ENCODE measurements around the gene CCDC158.
"Not testable (repeated sequence)": the region's sequence is repeated elsewhere in the genome, so short reads cannot be mapped to it uniquely, and the experiment has no call there.

CCDC158 gene

DNA sequence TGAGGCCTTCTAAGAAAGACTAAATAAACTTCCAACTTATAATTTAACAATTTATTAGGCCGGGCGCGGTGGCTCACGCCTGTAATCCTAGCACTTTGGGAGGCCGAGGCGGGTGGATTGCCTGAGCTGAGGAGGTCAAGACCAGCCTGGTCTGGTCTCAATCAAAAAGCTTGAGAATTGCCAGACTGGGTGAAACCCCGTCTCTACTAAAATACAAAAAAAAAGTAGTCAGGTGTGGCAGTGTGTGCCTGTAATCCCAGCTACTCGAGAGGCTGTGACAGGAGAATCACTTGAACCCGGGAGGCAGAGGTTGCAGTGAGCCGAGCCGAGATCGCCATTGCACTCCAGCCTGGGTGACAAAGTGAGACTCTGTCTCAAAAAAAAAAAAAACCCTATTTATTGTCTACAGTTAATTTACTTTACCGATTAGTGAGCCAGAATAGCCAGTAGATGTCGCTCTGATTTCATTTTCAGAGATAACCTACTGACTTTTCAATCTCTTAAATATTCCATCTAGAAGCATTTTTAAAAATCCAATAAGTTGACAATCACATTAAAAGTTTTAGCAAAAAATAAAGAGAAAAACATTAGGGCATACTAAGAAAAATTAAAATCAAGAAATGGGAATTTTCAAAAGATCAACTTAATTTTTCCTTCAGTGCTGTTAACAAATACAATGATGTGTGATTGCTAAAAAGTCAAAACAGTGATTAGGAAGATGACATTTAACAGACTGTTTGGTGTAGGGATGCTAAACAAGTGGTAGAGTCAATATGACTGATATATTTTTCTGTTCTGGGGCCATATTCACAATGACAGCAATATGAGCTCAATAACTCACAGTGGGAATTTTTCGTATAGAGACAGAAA, 9.8 kb upstream of the CCDC158 start:
- DNase-seq (ENCODE audit: low read depth in 2 of 2, low spot score in 1 of 2): no peak

DNA sequence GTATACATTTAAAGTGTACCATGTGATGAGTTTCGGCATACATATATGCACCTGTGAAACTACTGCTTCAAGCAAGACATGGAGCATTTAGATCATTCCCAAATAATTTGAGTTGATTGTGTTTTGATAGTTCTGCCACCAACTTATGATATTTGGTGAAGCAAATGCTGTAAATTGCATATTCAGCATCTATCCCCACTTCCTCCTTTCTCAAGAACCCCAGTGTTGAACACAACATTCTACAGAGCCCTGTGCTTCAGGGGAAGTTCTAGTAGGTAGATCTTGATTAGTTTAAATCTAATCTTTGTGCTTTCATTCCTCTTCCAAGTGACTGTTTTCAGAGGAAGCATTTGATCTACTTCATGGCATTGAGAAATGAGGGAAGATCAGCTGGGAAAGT, 8.7 kb upstream of the CCDC158 start:
- DNase-seq (ENCODE audit: low read depth in 2 of 2, low spot score in 1 of 2): no peak

DNA sequence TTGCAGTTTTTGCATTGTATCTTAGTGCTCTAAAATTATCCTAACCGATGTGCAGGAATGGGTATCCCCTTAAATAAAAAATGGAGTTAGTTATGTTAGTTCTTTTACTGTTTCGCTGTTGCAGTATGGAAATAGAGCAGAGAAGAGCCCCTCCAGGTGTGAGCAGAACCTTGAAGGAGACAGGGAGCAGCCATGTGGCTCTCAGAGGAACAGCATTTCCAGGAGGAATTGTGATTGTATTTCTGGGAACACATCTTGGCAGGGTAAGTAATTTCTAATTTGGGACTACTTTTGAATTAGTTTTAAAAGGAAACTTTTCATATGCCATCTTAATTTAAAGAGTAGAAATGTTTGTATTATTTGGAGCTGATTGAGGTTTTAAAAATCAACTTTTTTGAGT, 5.3 kb upstream of the CCDC158 start:
- DNase-seq (ENCODE audit: low read depth in 2 of 2, low spot score in 1 of 2): no peak

DNA sequence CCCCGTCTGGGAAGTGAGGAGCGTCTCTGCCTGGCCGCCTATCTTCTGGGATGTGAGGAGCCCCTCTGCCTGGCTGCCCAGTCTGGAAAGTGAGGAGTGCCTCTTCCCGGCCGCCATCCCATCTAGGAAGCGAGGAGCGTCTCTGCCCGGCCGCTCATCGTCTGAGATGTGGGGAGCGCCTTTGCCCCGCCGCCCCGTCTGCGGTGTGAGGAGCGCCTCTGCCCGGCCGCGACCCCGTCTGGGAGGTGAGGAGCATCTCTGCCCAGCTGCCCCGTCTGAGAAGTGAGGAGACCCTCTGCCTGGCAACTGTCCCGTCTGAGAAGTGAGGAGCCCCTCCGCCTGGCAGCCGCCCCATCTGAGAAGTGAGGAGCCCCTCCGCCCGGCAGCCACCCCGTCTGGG, 2.2 kb upstream of the CCDC158 start:
- not testable (repeated sequence) for DNase-seq (ENCODE audit: low read depth in 2 of 2, low spot score in 1 of 2)

DNA sequence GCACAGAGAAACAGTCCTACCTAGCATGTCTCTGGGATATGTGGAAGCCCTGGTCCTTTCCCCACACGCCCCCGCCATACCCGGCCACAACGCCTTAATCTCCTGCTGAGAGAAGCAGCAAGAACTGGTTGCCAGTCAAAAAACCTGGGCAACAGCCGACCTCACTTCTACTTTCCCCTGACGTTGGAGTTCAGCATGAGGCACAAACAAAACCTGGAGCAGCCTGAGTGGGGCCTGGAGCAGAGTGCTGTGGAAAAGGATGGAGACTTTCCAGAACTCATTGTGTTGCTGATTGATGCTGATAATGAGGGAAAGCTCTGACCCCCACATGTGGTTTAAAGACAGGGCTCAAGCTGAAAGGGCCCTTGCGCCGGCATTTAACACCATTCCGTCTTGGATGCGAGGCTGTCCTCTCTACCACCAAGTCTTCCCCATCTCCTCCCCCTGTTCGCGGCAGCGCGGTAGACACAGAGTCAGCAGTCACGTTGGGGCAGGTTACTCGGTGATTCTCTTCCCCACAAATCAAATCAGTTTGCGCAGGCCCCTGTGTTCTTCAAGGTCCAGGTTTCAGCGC, 666 bp downstream of the CCDC158 start:
- DNase-seq (ENCODE audit: low read depth in 2 of 2, low spot score in 1 of 2): no peak

DNA sequence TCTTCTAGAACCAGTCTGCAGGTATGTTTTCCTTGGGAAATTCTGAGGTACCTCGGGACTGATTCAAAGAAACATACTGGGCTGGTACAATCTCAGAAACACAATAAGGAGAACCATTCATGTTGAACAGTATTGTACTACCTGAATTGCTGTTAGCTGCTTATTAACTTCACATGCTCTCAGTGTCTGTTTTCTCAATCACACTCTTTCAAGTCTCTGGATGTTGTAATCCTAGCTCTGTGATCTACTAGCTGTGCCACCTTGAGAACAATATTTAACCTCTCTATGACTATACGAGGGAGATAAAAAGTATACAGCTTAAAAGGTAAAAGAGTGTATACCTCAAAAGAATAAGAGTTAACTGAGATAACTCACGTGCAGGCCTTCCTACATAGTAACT, 10.3 kb downstream of the CCDC158 start:
- no peak for DNase-seq (ENCODE audit: low read depth in 2 of 2, low spot score in 1 of 2)

DNA sequence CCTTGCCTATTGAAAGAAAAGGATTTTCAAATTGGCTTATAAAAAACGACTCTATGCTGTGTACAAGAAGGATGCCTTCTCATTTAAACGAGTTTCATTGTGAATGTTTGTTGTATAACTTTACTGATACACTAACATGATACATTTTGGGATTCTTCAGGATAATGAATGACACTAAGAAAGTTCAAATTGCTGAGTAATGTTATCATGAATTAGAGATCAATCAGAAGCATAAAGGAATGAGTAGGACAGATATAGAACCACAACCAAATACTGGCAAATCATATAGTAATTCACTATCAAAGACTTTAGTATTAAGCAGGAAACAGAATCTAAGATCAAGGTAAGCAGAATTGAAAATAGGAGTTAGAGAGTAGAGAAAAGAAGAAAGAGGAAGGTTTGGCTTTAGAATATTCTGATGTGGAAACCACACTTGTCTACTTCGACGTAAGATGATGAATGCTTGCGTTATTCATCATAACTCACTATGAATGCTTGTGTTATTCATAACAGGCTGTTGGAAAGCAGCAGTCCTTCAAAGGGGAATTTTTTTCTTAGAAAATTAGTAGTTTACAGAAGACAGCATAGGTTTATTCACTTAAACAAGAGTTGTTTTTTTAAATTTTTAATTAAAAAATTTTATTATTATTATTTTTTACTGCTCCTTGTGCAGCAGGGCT, 13.4 kb downstream of the CCDC158 start:
- DNase-seq (ENCODE audit: low read depth in 2 of 2, low spot score in 1 of 2): no peak

DNA sequence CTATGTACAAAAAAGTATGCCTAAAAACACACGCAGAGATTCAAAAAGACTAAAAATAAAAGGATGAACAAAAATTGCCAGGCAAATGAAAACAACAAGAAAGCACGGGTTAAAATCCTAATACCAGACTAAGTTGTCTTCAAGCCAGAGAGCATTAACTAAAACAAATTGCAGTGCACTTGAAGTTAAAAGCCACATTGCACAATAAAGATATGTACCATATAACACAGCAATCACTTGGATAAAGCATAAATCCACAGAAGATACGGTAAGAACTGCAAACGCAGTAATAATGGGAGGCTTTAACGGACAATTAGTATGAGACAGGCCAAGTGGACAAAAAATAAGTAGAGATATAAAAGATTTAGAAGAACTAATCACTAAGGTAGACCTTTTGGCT, 14.9 kb downstream of the CCDC158 start:
- no peak for DNase-seq (ENCODE audit: low read depth in 2 of 2, low spot score in 1 of 2)

DNA sequence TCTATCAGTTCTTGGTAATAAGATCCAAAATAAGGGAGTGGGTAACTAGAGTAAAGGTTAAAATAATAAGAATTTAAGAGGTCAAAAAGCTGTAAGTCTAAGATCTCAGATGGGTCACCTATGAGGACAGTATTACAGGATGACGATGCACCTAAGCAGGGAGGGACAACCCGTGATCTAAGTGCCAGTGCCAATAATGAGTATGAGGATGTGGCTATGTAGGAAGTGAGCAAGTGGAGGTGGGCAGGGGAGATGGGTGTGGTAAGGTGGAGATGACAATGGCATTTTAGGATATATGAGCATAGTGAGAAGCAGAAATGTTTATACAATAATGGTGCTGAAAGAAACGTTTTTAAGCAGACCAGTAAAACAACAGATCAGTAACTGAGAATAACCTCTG, 19.3 kb downstream of the CCDC158 start:
- no peak for DNase-seq (ENCODE audit: low read depth in 2 of 2, low spot score in 1 of 2)

DNA sequence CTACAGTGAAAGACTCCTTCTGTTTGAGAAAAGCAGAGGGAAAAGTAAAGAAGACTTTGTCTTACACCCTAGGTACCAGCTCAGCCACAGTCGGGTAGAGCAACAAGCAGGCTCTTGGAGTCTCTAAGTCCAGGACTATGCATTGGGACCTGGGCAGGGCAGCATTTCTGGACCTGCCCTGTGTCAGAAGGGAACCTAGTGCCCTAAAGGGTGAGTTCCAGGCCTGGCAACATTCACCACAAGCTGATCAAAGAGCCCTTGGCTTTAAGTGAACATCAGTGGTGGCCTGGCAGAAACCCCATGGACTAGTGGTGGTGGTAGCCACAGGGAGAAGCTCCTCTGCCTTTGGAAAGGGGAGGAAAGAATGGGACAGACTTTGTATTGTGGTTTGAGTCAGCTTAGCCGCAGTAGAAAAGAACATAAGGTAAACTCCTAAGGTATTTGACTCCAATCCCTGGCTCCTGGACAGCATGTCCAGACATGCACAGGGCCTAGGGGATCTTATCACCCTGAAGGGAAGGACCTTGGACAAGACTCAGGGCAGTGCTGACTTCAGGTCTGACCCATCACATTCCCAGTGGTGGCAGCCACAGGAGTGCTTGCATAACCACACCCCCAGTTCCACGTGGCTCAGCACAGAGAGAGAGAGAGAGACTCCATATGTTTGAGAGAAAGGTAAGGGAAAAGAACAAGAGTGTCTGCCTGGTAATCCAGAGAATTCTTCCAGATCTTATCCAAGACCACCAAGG, 32.6 kb downstream of the CCDC158 start:
- no peak for DNase-seq (ENCODE audit: low read depth in 2 of 2, low spot score in 1 of 2)

DNA sequence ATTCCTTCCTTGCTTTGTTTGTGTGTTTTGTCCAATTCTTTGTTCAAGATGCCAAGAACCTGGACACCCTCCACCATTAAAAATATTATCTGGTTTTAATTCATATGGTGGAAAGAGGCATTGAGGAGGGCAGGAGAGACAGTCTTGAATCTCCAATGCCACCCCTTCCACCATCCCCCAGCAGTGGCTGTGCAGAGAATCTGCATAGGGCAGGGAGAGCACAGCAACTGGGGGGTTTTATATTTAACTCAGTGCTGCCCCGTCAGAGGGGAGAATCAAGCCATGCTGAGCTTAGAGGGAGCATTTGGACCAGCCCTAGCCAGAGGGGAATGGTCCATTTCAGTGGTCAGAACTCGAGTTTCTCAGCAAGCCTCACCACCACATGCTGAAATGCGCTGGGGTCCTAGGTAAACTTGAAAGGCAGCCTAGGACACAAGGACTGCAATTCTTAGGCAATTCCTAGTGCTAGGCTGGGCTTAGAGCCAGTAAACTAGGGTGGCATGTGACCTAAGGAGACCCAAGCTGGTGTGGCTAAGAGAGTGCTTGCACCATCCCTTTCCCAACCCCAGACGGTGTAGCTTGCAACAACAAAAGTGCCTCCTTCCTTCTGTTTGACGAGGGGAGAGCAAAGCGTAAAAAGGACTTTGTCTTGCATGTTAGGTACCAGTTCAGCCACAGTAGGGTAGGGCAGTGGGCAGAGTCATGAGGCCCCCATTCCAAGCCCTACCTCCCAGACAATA, 34.2 kb downstream of the CCDC158 start:
- DNase-seq (ENCODE audit: low read depth in 2 of 2, low spot score in 1 of 2): no peak

DNA sequence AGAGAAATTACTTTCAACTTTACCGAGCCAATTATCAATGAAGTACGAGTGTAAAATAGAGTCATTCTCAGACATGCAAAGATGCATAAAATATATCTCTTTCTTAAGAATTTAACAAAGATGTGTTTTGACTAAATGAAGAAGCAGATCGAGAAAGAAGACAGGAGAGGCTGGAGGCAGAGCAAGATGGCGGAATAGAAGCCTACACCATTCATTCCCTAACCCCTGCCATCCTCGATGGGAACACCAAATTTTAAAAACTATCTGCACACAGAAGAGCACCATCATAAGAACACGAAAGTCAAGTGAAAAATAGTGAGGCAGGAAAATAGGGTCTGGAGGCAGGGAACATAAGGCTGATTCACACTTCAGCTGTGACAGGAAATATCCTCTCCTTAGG, 35.0 kb downstream of the CCDC158 start:
- DNase-seq (ENCODE audit: low read depth in 2 of 2, low spot score in 1 of 2): no peak

DNA sequence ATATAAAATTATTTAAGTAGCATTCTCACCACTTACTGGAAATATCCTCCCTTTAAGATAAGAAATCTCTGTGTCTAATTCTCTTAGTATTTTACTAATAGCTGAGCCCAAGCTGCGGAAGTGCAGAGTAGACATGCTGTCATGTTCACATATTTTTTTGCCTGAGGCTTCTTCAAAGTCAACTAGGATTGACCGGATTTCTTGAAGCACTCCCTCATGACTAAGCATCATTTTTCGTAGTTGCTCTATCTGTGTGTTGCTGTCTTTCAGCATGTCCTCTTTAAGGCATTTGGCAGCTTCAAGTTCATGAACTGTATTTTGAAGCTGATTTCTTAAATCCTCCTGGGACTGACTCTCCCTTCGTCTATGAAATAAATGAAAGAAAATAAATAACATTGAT, 36.9 kb downstream of the CCDC158 start:
- no peak for DNase-seq (ENCODE audit: low read depth in 2 of 2, low spot score in 1 of 2)

DNA sequence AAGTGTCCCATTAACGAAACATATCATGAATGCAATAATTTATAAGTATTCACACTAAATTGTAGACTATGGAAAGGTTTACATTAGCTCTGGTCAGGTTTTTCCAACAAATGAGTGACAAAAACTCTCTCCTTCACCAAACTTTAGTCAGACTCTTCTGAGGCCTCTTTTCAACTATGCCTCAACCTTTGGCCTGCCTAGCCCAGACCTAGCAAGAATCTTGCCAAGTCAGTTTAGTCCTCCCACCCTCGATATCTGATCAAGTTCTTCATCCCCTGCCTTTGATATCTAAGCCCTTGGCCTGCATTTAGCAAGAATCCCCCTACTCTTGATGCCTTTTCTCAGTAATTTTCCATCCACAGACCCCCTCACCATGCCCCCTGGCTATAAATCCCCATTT, 37.9 kb downstream of the CCDC158 start:
- DNase-seq (ENCODE audit: low read depth in 2 of 2, low spot score in 1 of 2): no peak

DNA sequence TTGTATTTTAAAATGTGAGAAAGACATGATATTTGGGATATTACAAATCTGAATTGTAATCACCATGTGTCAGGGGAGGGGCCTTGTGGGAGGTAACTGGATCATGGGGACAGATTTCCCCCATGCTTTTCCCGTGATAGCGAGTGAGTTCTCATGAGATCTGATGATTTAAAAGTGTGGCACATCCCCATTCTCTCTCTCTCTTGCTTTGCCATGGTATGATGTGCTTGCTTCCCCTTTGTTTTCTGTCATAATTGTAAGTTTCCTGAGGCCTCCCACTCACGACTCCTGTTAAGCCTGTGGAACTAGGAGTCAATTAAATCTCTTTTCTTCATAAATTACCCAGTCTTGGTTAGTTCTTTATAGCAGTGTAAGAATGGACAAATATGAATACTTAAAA, 39.0 kb downstream of the CCDC158 start:
- DNase-seq (ENCODE audit: low read depth in 2 of 2, low spot score in 1 of 2): no peak

DNA sequence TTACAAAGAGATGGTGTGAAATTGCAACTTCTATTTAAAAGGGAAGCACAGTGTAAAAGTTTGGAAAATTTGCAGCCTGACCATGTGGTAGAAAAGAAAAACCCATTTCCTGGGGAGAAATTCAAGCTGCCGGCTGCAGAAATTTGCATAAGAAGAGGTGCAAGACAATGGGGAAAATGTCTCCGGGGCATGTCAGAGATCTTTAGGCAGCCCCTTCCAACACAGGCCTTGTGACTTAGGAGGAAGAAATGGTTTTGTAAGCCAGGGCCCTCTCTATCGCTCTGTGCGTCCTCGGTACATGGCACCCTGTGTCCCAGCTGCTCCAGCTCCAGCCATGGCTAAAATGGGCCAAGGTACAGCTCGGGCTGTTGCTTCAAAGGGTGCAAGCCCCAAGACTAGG, 40.4 kb downstream of the CCDC158 start:
- no peak for DNase-seq (ENCODE audit: low read depth in 2 of 2, low spot score in 1 of 2)

DNA sequence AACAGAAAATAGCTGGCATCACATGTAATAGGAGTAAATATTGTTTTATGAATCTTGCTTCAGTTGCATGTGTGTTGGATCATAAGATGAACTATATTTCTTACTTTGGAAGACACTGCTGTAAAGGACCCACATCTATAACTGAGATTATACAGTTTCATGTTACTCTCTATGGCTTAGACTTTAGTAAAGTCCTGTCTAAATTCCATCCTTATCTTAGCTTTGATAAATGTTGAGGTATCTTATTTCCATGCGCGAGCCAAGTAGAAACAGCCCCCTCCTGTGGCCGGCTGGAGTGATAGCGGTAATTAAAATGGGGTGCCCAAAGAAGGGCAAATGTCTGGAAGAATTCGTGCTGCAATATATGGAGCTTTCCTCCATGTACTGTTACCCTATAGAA, 43.0 kb downstream of the CCDC158 start:
- peak in 1 of 2 donors; percentile 8 for DNase-seq (ENCODE audit: low read depth in 2 of 2, low spot score in 1 of 2)

DNA sequence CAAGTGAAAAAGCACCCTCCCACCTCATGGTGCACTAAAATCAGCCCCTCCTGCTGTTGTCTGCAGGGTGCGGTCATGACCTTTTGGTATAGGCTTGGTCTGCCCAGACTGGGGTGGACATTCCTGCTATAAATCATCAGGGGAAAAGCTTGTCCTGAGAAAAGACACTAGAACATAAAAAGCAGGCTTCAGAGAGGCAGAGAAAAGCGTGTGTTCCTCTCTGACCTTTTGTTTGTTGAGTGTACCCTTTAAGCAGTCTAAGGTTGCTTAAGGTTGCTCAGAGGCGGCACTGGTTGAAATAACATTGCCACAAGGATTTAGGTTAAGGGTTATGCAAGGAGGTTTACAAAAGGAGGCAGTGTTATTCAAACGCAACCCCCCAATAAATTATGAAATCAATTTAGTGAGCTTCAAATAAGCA, 43.5 kb downstream of the CCDC158 start:
- DNase-seq (ENCODE audit: low read depth in 2 of 2, low spot score in 1 of 2): no peak

DNA sequence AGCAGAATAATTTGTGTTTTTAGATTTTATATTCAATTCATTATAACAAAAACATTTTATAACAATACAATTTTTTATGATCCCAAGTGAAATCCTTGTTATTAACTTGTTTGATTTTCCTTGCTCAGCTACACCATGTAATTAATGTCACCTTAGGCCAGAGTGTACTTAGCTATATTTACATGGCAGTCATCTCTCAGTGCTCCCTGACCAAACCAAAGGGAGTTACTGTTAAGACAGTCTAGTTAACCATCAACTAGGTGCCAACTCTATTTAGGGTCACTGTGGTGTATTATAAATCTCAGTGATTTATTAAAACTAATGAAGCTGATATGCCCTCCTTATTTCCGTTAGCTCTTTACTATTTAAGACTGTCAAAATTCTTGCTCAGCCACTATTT, 44.4 kb downstream of the CCDC158 start:
- no peak for DNase-seq (ENCODE audit: low read depth in 2 of 2, low spot score in 1 of 2)

DNA sequence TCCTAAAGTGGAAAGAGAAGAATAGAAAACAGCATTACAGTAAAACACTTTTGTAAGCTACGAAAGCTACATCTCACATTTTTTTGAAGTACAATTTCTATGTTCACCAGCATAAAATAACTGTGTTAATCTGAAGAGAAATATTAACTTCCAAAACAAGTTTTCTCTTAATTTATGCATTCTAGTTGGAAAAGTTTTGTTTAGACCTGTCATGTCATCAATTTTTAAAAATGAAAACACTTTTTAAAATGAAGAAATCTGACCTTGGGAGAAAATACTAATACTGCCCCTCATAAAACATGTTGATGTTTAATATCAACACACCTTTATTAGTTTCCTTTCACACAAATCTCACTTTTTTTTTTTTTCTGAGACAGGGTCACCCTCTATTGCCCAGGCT, 45.2 kb downstream of the CCDC158 start:
- no peak for DNase-seq (ENCODE audit: low read depth in 2 of 2, low spot score in 1 of 2)

DNA sequence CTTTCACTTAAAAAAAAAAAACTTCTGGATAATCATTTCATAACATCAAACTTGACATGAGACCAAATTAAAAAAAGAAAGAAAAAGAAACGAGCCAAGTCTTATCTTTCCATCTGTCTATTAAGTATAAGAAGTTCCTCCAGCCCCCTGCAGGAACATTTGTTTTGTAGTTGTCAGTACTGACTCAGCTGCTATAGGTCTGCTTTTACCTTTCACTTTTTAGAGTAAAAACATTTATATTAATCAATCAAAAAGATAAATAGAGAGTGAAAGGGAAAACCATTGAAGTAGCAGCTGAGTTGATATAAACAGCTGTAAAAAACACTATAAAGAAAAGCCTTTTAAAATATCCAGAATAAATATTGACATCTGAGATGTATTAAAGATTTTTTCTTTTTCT, 46.1 kb downstream of the CCDC158 start:
- DNase-seq (ENCODE audit: low read depth in 2 of 2, low spot score in 1 of 2): no peak
